Non-pigmented ciliary epithelial cell (primary cell): ENCODE data around the gene PAPPA.
A peak's percentile ranks its signal among the peaks of the same experiment; 100 is the strongest.

ENCODE experiments used
- DNase-seq: peaks from one replicate; pipeline ENCODE4 v3.0.0-alpha.2; 2010; ENCODE audit warnings: low read depth

PAPPA gene

DNA sequence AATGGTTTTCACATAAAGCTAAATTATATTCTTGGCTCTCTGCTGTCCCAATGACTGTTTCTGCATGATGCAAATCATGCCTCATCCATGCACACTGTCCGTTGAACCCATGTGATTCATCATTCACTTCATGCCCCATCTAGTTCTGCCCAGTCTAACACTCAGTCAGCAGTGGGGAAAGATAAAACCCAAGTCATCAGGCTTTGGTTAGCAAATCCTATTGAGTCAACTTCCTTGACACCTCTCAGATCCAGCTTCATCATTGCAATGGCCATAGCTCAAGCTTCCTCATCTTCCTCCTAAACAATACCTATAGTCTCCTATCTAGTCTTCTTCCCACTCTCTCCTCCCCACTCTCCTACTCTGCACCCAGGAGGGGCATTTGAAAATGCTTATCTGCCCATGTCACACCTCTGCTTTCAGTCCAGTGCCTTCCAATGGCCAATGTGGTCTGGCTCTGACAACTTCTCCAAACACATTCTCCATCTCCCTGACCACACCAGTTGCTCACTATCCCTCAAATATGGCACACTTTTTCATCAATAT lies 267.5 kb downstream of the PAPPA start:
- peak; percentile 5 for DNase-seq

DNA sequence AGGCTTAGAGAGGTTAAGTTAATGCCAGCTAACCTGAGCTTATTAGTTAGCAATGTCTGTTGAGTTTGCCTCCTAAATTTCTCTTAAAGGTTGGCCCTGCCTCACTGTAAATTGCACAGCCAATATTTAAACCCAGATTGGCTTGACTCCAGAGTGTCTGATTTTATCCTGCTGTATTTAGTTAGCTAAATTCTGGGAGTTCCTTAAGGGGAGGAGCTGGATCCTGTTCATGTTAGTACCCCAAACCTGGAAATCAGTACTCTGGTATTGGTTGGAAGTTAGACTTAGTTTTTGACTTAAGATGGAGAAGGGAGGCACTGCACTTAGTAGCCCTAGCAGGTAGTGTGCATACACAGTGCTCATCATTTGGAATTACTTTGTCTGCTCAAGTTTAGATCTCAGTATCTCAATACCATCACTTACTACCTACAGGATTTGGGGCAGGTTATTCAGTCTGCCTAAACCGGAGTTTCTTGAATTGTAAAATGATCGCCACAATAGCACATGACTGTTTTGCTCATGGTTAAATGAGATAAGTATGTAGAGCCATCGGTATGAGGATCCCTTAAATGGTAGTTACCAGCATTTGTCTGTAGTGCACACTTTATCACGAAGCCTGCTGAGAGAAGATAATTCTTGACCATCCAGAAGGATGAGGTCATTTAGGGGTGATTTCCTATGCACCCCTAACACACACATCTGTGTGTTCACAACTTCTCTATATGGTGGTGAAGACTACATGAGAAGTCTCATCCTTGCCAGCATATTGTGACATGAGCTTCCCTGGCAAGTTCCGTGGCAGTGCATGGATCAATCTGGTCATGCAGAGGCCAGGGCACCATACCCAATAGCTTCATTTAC lies 268.8 kb downstream of the PAPPA start:
- DNase-seq: no peak

DNA sequence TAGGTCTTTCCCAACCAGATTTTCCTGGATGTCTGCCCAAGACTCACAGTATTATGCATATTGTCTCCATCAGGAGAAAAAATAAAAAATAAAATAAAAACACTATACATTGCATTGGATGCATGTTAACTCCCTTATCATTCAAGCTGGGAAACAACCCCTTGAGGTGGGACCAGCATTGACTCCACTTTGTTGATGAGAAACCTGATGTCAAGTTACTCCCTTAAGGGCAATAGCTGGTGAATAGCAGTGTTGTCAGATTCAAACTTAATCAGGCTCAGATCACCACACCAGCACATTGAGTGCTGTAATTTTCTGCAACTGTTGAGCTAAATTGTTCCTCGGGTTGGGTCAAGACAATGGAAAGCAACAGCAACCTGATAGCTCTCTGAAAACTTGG lies 269.6 kb downstream of the PAPPA start:
- DNase-seq: no peak

DNA sequence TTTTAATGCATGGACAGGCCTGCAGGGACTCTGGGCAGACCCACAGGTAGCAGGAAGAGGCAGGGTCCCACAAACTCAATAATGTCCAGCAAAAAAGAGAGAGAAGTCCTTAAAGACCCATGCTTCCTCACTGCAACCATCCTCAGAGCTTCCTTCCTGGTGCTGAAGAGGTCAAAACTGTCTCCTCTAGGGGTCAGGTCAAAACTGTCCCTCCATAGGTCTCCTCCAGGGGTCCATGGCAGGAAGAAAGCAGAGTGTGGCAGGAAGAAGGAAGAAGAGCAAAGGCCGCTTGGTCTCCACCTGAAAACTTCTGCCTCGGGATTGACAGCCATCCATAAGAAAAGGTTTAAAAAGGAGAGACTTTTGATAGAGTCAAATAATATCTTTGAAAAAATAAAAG lies 271.7 kb downstream of the PAPPA start:
- DNase-seq: no peak

DNA sequence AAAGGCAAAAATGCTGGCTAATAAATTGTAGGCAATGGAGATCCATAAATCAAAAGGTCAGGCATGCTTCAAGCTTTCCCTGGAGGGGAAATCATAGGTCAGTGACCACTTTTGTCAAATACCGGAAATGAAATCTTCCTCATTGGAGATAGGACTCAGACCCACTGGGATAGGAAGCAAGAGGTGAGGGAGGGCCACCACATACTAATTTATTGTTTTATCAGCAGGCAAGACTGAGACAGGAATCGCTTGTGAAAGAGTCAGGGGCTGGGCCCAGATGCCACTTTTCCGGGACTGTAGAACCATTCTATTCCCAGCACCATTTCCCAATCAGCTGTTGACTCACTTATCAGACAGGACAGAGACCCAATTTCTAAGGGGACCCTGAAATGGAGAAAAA lies 277.3 kb downstream of the PAPPA start:
- no peak for DNase-seq

DNA sequence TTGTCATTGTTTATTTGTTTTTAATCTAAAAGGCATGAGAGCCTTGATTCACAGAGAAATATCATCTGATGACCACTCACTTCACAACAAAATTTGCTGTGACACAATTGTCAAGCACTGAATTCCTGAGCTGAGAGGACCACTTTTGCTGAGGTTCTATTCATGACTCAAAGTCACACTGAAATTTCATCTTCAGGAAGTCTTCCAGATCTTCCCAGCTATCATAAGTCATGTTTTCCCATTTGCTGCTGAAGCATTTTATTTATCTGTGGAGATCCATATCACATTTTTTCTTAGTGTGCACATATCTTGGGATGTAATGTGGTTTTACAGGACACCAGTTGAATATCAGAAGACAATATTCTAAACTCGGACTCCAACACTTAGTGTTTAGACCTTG lies 278.5 kb downstream of the PAPPA start:
- DNase-seq: no peak

DNA sequence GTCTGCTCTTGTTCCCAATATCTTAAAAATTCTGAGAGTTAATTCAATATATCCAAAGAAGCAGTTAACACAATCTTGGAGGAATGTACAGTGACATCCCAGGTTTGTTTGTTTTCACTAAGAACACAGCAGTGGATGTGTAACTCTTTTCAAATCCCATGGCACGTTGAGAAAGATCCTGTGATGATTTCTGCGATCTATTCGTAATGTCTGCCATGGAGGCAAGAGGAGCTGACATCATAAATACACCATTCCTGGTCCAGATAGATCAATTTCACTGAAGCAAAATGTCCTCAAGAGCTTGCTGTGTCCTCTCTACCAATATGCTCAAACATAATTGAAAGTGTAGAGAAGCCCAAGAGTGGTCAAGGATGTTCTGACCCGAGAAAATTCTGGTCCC lies 280.7 kb downstream of the PAPPA start:
- no peak for DNase-seq

DNA sequence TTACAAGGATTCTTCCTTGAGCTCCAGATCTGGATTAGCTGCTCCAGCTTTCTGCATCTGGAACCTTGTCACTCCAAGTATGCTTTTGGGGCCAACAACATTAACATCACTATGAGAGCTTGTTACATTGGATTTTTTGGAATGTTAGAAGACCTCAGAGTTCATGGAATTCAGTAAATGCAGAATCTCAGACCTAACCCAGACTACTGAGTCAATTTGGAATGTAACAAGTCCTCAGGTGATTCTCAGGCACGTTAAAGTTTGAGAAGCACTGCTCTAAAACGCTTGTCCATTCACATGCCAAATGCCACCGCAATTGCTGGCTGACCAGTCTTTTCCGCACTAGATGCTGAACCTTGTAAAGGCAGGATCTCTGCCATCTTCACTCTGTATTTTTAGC lies 282.1 kb downstream of the PAPPA start:
- no peak for DNase-seq

DNA sequence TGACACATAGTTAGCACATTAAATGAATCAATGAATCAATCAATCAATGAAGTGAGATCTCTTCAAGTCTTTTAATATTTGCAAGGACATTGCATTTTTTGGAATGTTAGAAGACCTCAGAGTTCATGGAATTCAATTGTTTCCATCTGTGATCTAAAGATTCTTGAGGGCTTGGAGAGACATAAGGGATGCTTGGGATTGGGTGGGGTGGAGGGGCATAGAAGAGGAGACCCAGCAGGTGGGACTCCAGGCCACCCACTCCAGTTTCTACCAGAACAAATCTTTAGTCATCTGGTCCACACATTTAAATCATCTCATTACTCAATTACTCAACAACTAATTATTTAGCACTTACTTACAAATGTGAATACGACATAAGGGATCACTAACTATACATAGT lies 282.5 kb downstream of the PAPPA start:
- no peak for DNase-seq

DNA sequence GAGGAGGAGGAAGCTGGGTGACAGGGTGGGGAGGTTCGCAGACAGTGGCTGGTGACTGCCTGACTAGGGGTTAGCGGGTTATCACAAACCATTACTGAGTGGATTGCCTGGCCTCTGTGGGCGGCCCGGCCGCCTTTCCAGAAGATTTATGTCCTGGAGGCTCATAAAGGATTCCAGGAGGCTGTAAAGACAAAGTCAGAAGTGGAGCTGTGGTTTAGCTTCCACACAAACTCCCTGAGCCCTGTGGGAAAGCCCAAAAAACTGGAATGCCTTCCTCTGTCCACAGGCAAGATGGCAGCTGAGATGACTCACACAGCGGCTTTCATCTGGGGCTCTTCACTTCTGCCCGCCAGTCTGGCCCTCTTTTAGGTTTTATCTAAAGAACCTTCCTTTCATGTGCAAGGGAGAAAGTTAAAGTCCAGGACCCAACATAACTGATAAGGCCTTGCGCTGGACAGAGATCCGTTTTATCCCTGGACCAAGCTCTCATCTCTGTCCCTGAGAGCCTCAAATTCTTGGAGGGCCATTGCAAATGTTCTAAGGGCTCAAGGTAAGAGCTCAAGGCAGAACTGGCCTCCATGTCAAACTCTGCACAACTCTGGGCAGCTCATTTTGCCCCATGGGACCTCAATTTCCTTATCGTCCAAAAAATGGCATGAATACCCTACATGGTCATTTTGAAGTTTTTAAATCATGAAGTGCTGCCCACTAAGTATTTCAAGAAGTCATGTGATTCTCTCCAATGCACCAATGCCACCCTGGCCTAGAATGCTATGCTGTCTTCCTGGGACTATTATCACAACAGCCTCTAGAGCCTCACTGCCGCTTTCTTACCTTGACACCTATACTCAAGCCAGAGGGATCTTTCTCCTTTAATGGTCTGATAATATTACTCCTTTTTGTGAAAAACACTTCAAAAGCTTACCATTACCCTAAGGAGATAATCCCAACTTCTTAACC lies 284.1 kb downstream of the PAPPA start:
- DNase-seq: no peak

DNA sequence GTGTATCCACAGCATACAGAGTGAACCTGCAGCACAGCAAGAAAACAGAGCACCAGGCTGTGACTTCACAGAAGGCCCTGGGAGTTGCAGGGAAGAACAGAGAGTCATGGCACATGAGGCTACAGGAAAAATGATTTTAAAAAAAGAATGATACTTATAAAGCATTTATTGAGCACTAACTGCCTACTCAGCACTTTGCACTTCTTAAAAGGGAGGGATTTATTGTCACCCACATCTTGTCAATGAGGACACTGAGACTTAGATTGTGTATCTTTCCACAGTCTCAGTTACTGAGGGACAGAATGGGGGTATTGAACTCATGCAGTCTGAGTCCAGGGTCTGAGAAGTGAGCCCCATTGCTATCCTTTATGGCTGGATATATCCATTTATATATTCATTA lies 288.9 kb downstream of the PAPPA start:
- no peak for DNase-seq

DNA sequence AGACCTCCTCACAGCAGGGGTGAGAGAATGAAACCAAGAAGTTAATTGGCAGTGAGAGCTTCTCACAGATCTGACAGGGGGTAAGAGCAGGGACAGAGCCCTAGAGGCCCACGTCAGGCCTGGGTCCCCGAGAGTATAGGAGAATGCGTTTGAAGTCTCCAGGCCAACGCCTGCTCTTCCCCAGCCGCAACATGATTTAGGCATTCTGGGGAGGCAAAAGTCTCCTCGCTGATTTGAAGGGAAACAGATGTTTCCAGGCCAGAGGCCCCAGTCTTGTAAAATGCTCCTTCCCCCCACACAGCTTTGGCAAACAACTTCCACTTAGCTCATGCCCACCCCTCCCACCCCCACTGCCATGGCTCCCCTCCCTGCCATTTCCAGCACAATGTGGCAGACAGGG lies 294.3 kb downstream of the PAPPA start:
- DNase-seq: no peak

DNA sequence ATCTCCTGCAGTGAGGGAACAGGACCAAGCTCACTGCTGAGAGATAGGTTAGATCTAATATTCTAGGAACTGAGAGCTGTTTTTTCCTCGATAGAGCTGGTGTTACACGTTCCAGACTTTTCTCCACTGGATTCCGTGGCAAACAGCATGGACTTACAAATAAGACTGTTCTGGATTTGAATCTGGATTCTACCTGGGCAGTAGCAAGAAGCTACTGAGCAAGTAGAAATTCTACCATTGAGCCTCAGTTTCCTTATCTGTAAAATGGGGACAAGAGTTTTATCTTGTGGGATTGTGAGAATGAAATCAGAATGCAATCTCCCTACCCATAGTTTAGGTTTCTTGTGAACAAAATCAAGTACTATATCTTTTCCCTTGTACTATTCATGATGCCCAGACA lies 294.8 kb downstream of the PAPPA start:
- no peak for DNase-seq

DNA sequence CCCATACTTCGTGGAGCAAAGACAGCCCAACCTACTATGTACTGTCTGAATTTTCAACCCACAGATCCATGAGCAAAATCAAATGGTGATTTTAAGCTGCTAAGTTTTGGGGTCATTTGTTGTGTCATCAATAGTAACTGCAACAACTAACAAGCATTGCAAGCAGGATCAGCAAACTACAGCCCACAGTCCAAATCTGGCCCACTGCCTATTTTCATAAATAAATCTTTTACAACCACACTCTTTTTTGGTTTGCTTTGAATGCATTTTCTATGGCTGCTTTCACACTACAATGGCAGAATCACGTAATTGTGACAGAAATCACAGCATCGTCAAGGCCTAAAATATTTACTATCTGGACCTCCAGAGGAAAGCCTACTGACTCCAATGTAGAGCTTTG lies 296.4 kb downstream of the PAPPA start:
- no peak for DNase-seq

DNA sequence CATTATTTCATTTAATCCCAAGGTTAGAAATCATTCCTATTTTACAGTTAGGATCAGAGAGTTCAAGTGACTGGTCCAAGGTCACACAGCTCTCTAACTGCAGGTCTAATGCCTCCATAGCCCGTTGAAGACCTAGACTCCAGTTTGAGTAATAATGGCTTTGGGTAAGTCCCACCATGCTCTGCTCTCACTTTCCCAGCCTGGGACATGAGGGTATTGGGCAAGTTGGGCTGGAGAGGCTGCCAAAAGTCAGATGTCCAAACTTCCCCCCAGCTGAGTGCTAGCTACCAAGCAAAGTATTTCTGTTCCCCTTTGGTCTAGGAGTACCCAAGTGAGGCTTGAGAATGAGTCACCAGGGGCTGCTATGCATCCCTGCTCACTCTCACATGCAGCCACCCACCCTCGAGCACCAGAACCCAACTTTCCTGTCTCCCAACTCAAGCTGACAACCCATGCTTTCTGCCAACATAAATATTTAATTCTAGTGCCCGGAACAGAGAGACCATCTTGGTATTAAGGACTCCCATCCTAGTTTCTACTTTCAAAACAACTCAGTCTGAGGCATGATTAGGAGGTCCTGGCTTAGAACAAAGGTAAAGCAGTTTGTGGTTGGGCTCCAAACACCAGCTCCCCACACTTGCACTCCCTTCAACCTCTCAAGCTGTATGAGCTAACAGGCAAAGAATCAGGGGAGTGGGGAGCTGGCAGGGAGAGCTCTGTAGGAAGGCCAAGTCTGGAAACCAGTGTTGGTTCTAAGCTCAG lies 297.0 kb downstream of the PAPPA start:
- DNase-seq: peak; percentile 41

DNA sequence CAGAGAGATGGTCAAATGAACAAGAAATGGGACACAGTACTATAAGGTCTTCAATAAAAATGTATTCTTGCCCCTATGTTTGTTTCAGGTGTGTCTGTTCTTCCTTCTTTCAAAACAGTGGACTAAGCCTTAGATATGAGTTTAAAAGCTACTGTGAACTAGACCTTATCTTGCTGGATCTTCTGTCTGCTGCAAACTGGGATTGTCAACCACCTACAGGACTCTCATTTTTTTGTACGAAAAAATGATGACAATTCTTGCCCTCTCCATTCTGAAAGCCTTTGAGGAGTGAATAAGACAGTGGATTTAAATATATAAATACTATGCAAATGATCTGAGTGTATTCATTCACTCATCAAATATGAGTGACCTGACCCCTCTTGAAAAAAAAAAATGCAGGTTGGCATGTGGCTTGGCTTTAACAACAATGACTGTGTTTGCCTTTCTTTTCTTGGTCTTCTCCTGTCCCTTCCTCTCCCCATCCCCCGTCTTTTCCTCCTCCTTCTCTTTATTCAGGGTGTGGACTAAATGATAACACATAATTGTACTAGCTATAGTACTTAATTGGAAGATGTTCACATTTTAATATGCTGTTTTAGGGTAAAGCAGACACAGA lies 298.0 kb downstream of the PAPPA start:
- no peak for DNase-seq
